SU-DHL-6 (cell line): ENCODE measurements around the gene RNF220.

Experiments used
- EZH2phosphoT487 ChIP-seq: fragments of 200-600 bp; sonication (generic), shearing (Covaris generic); conservative IDR thresholded peaks from 2 replicates; pipeline ENCODE4 v1.6.1; 2018; ENCODE audit warnings: mild to moderate bottlenecking, antibody characterized with exemption, low read length, moderate library complexity, mixed read lengths
- TF ChIP-seq, protein P1 (sequence below): fragments of 200-600 bp; sonication (generic); IDR thresholded peaks from one replicate; pipeline ENCODE4 v1.5.1; 2017; ENCODE audit warnings: antibody characterized with exemption, mild to moderate bottlenecking, low read length, moderate library complexity; ENCODE audit not compliant: insufficient read depth, poor library complexity, severe bottlenecking

DNA sequence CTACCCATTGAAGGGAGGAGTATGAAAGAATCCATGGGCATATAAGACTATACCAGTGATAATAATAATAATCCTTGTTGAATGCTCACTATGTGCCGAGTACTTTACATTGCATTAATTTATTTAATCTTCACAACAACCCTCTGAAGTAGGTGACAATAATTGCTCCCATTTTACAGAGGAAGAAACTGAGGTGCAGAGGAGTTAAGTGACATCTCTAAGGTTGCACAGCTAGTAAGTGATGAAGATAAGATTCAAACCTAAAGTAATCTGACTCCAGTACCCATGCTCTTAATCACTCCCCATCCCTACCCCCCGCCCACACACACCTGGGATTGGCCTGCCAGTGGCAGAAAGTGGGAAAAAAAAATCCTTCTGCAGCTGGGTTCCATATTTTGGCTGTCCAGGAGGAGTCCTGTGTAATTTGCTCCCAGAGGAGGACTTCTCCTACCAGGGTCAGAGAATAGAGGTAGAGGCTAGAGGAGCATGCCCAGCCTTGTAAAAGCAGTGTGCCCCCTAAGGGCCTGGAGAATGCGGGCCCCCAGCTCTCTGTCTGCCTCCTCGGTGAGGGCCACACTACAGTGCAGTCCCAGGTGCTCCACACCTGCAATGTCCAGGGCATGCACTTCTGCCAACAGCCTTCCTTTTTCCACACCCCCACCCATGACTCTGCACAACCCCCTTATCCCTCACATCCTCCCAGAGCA, 211.4 kb downstream of the RNF220 start:
- TF ChIP-seq, protein P1, sequence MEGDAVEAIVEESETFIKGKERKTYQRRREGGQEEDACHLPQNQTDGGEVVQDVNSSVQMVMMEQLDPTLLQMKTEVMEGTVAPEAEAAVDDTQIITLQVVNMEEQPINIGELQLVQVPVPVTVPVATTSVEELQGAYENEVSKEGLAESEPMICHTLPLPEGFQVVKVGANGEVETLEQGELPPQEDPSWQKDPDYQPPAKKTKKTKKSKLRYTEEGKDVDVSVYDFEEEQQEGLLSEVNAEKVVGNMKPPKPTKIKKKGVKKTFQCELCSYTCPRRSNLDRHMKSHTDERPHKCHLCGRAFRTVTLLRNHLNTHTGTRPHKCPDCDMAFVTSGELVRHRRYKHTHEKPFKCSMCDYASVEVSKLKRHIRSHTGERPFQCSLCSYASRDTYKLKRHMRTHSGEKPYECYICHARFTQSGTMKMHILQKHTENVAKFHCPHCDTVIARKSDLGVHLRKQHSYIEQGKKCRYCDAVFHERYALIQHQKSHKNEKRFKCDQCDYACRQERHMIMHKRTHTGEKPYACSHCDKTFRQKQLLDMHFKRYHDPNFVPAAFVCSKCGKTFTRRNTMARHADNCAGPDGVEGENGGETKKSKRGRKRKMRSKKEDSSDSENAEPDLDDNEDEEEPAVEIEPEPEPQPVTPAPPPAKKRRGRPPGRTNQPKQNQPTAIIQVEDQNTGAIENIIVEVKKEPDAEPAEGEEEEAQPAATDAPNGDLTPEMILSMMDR: no peak
- no peak for TF ChIP-seq EZH2phosphoT487
